ENCODE data around the gene MRPL2.

GRCh38 chr6:43086022-43086658 lies 26.9 kb upstream of the MRPL2 start:
- TF ChIP-seq CTCF (tag by site-specific recombination; IDR thresholded peaks at IDR 0.05), result no peak
- TF ChIP-seq ZNF146 (tag by site-specific recombination; IDR thresholded peaks at IDR 0.05), result no peak

Data from HEK293 (cell line).